OCI-LY3 (cell line): ENCODE results near the gene MCM6.

ENCODE experiments used
- EZH2phosphoT487 ChIP-seq: fragments of 200-600 bp; shearing (Covaris generic); IDR thresholded peaks from 2 replicates; pipeline ENCODE4 v1.6.1; 2018; ENCODE audit warnings: antibody characterized with exemption, mixed run types, low read depth
- TF ChIP-seq, protein P1 (sequence below): fragments of 200-600, 300-600 bp; sonication (generic); IDR thresholded peaks from 2 replicates; pipeline ENCODE4 v1.5.1; 2014; ENCODE audit warnings: antibody characterized with exemption, low read length, low read depth

DNA sequence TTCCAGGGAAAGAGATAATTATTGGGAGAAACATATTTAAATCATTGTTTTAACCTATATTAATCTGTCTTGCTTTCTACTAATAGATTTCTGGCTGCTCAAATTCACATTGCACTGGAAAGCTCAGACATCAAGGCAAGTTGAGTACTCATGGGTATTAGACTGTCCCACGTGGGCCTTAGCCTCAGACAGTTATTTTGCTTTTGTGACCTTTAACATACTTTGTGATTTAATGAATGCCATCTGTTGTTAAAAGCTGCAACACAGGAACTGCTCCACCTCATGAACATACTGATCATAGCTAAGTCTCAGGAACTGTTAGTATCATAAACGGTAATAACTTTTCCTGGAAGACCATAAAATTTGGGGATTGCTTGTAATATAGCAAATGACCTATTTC, 36.5 kb downstream of the MCM6 start:
- TF ChIP-seq, protein P1, sequence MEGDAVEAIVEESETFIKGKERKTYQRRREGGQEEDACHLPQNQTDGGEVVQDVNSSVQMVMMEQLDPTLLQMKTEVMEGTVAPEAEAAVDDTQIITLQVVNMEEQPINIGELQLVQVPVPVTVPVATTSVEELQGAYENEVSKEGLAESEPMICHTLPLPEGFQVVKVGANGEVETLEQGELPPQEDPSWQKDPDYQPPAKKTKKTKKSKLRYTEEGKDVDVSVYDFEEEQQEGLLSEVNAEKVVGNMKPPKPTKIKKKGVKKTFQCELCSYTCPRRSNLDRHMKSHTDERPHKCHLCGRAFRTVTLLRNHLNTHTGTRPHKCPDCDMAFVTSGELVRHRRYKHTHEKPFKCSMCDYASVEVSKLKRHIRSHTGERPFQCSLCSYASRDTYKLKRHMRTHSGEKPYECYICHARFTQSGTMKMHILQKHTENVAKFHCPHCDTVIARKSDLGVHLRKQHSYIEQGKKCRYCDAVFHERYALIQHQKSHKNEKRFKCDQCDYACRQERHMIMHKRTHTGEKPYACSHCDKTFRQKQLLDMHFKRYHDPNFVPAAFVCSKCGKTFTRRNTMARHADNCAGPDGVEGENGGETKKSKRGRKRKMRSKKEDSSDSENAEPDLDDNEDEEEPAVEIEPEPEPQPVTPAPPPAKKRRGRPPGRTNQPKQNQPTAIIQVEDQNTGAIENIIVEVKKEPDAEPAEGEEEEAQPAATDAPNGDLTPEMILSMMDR, result no peak
- no peak for TF ChIP-seq EZH2phosphoT487
